GM19324 (cell line): ENCODE data around the gene ABCC4.

Source experiments
- ATAC-seq: cut with Tn5 transposase; IDR thresholded peaks from one replicate; pipeline ENCODE4 v1.9.1; 2021; ENCODE audit warnings: mild to moderate bottlenecking, moderate library complexity; ENCODE audit not compliant: unreplicated experiment, low FRiP score

Gene ABCC4

DNA sequence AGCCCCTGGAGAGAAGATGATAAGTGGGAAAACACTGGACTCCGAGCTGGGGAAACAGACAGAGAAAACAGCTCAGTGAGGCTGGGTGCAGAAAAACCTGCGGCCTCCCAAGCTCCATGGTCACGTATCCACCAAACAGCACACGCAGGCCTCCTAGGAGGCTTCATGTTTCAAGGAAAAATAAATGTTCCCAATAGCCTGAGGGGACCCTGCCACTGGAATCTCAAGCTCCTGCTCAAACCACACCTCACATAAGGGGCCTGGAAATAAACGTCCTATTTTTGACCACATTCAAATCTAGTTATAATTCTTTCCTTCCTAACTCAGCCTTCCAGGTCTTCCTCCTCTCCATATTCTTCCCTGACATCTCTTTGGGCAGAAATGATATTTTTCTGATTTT, 225.7 kb downstream of the ABCC4 start:
- ATAC-seq = no peak

DNA sequence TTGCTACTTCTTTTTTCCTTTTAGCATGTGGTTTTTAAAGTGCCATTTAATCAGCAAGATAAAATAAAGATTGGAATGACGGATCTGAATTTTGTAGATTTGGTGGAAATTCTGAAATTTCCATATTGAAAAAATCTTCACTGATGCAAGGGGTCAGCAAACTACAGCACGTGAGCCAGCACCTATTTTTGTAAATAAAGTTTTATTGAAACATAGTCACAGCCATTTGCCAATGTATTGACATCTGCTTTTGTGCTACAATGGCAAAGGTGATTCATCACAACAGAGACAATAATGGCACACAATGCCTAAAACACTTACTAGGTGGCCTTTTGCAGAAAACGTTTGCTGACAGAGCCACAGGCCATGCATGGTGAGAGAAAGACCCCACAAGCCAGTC, 226.4 kb downstream of the ABCC4 start:
- ATAC-seq = no peak

DNA sequence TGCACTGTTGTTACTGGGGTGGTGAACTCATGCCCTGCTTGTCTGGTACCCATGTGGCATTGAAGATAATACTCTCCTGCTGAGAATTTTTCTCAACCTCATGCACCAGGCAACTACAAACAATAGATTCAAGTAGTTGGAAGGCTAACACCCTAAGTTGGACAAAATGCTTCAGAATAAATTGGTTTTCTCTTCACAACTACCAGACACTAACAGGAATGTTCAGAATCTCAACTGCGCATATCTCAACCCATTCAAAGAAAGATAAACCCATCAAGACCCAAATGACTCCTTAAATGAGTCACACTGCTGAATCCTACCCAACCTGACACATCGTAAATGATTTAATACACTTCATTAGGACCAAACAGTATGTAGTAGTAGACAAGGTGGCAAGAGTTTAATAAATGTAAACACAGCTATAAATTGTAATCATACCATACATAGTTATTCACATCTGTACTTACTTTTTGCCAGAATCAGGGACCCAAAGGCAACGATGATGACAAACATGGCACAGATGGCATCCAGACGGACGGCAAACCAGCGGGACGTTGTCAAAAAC, 227.4 kb downstream of the ABCC4 start:
- ATAC-seq = no peak

DNA sequence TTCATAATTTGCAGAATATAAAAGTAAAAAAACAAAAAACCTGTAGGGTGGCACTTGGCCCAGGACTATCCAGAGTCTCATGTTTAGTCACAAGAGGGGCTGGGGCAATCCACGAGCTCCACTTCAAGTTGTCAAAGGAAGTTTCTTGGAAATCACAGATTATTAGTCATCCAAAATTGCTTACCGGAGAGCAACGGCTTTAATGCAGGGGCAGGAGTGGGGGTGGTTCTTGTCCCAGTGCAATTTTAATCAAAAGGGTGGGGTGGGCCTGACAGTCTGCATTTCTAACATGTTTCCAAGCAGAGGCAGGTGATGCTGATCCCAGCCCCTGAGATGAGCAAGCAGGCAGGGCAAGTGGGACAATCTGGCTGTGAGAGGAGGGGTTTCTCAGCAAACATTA, 233.9 kb downstream of the ABCC4 start:
- ATAC-seq = no peak

DNA sequence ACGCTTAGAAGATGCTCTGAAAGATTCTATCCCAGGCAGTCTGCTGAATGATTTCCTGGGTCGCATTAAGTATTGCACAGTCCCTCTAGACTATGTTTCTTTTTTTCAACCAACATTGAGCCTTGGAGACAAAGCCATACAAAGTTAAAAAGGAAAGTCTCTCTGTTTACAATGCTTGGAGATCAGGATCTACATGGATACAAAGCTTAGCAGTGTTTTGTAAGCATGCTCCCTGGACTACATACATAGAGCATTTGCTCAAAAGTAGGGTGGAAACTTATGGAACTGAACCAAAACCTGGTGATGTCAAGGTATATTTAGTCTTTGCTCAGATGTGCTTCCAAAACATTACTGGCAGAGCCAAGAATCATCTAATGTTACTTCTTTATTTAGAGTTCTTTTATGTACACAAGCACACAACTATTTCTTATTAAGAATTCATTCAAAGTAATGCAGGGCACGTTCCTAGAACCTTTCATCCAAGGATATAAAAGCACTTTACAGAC, 241.2 kb downstream of the ABCC4 start:
- ATAC-seq = no peak

DNA sequence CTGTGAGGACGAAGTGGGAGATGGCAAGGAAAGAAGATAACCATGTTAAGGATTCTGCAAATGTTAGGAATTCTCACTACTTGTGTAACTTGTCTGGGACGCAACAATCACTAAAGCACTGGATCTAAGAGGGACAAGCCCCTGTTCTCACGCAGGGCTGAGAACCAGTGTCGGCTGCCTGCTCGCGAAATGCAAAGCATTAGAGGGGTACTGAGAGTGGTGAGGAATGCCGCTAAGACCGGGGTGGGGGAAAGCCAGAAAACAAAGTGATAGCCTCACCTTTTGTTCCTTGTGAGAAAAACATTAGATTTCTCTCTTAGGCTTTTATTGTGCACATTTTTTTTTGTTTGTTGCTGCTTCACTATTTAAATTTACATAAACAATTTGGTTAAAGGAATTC, 241.9 kb downstream of the ABCC4 start:
- ATAC-seq = no peak

DNA sequence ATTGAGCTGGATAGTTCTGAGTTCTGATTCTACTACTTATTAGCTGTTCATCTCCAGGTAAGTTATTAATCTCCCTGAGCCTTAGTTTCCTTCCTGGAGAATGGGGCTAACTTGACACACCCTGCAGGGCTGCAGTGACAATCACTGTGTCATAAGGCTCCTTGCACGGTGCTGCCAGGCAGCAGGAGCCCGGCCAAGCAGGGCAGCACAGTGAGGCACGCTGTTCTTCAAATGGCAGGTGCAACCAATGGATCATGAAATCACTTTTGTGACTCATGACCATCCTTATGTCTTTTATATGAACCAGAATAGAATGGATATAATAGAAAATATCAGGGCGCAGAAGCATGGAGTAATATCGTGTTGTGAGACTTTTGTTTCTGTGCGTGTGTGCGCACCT, 242.6 kb downstream of the ABCC4 start:
- ATAC-seq = no peak

DNA sequence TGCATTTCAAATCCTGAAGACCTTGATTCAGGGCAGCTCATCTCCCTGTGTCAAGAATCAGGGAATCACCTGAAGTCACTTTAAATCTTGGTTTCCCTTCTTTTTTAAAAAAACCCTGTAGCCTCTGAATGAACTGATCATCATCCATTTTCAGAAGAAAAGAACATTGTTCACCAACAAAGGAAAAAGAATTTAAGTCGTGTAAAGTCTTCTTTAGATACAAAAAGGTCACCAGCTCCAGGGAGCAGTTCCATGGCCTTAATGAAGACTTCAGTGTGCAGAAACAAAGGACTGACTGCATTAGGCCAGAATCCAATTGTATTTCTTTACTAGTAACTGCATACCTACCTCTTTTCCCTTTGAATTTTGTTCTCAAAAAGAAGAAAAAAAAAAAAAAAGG, 245.0 kb downstream of the ABCC4 start:
- ATAC-seq = no peak

DNA sequence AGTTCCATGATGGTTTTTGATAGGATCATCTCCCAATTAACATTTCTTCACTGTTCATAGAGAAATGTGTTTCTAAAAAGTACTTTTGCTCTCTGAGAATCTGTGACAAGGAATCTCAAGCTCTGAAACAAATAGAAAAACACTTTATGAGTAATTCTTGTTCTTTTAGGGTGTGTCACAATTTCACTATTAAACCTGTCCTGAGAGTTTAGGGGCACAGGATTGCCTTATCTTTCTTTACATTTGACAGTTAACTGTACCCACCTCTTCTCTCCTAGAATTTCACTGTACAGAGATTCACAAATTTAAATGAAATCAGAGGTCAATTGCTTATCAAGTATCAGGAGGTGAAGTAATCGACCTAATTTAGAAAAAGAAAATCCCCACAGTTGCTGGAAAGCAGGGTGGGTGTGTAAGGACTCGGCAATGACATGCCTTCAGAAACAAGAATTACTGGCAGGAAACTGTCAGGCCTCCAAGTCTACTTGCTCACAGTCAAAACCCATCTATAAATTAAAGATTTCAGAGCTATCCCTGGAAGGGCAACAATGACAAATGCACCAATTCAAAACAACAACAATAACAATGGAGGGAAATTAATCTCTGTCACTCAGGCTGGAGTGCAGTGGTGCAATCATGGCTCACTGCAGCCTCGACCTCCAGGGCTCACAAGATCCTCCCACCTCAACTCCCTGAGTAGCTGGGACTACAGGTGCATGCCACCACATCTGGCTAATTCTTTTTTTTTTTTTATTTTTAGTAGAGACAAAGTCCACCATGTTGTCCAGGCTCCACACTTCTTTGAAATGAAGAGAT, 250.2 kb downstream of the ABCC4 start:
- no peak for ATAC-seq

DNA sequence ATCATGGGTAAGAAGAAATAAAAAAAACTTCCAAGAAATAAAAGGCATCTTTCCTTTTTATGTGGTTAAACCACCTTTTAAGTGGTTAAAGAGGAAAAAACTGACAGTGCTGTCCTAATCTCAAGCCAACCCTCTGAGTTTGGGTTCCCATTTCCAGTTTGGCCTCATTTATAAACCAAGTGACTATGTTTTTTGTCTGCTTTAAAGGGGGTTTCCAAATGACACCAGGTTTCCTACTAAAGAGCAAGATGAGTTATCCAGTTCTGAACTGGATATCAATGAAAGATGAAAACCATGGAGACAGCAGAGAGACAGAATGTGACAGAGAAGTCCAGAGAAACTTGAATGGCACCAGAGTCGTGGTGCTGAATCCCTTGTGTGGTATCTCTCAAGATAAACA, 251.5 kb downstream of the ABCC4 start:
- no peak for ATAC-seq

DNA sequence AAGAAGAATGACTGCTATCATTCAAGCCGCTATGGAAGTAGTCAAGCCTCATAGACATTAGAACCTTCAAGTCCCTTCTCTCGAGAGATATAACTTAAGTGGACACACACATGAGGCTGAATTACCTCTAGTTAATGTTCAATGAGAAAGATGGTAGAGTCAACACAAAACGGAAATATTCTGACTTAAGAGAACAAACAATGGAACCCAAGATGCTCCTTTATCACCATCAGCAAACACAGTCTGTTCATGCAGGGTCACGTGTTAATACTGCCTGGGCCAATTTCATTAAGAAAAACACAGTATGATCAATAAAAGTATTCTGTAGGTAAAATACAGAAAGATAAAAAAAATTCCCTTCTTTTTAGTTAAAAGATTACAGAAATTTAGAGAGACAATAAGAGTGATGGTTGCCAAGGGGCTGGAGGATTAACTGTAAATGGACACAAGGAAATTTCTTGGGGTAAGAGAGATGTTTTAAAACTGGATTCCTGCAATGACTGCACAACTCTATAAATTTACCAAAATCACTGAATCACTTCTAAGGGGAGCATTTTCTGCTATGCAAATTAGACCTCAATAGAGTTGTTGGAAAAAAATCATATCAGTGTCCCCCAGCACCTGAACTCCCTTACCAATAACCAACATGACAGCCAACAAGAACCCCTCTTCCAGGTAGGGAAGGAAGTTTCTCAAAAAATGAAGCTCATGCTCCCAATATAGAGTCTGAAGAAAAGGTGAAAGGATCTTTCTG, 256.6 kb downstream of the ABCC4 start:
- ATAC-seq = no peak

DNA sequence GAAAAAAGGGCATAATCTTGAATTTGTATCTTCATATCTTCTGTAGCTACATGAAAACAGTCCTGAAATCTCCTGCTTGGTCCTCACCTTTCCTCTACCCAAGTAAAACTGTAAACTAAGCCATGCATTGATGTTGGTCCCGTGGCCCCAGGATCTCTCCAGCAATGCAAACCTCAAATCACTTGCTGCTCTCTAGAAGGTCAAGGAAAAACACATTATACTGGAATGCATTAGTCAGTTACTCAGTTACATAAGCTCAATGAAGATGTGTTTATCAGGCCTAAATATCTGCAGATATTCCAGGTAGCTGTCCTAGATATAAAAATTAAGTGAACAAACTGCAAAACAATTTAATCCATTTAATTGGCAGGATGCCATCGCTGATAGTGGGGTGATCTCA, 261.8 kb downstream of the ABCC4 start:
- no peak for ATAC-seq

DNA sequence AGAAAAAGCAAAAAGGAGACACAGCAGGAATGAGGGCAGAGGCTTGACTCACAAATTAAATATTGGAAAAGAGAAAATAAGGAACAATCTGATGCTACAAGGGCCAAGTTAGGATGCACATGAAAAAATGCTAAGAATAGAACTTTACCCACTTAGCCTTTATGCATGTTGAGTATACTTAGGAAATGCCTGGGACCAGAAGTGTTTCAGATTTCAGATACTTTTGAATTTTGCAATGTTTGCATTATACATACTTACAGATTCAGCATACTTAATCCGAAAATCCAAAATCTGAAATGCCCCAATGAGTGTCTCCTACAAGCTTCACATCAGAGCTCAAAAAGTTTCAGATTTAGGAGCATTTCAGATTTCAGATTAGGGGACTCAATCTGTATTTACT, 262.3 kb downstream of the ABCC4 start:
- no peak for ATAC-seq

DNA sequence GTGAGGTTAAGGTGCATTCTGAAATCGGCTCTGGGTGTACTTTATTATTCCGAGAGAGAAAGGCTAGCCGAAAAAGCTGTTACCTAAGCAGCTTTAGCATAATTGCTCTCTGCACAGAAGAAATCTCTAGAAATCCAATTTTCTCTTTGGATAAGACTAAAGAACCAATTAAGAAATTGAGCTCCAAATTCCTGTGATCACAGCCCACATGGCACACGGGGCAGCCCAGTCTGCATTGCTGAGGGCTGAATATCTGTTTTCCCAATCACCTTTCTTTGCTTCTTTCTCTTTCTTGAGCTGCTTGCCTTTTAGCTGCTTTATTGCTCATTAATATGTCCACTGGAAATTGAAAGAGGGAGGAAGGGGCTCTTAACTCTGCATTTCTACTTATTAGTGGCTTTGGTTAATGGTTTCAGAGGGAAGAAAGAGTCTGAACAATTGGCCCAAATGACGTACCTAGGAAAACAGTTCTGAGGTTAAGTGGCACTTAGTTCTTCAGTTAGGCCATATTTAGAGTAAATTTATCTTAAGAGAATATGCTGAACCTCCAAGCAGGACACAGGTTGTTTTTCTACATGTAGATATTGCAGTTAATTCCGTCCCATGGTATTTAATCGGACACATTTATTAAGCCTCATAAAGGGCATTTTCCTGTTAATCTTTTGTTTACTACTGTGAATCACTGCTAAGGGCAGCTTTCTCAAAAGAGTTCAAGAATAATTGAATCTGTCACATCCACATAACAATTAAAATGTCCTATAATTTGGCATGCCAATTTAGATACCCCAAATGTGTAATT, 265.7 kb downstream of the ABCC4 start:
- ATAC-seq = no peak

DNA sequence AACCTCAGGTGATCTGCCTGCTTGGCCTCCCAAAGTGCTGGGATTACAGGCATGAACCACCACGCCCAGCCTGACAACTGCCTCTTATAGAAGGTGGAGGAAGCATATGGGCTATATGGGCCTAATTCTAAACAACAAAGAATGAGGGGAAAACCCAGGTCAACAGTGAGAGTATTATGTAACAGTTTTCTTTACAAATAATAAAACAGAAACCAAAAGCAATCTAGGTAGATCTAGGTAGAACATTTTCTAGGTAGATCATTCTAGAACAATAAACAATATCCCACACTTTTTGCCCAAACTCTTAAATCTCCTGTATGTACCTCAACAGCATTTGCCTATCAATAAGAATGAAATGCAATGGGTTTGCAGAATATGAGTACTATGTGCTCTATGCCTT, 267.4 kb downstream of the ABCC4 start:
- ATAC-seq = no peak

DNA sequence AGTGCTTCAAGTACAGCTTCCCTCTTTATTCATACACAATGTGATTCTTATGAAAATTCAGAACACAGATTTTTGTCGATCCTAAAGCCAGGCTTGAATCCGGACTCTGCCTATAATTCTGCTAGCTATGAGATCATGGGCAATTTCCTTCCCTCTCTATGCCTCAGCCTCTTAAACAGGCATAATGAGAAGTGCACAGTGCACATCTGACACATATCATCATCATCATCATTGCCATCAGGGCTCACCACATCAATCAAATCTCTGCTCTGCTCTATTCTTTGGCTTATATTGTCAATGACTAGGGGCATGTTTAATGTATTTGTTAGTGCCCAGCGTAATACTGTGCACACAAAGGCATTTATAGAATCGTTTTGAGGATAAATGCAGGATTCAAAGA, 269.1 kb downstream of the ABCC4 start:
- no peak for ATAC-seq

DNA sequence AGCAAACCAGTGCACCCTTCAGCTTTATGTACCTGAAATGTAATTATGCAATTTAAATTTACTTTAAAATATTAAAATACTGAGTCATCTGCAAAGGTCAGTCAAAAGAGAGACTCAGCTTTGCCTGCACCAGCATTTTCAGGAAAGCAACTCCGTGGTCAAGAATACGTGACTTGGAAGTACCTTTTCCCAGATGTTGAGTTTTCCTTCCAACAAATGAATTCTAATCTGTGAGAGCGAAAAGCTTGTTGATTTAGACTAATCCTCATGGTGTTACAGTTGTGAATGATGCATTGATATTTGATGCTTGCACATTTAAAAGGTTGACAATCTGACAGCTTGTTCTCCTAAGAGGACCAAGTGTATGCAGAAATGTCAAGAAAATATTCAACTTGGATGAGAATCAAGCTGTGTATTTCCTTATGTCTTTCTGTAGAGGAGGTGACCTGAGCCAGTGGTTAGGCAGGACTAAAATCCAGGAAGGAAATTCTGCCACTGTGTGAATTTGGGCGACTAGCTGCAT, 270.4 kb downstream of the ABCC4 start:
- no peak for ATAC-seq

DNA sequence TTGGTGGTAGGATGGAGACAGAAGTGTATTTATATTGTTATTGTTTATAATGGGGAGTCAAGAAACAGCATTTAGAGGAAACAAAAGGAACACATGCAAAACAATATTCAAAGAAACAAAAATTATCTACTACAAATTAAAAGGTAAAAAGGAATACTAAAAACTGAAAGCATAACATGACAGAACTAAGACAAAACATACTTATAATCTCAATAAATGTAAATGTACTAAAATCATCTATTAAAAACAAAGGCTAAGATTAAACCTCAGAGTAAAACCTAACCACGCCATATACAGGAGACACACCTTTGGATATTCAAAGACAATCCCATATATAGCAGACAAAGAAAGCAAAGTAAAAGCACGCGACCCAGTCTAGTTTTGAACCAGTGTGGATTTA, 273.6 kb downstream of the ABCC4 start:
- no peak for ATAC-seq

DNA sequence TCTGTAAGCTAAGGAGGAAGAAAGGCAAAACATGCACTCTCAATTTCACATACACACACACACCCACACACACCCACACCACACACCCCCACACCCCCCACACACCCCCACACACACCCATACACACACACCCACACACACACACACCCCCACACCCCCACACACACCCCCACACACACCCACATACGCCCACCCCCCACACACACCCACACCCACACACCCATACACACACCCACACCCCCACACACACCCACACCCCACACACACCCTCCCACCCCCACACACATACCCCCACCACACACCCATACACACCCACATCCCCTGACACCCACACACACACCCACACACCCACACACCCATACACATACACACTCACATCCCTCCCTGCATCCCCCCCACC, 276.1 kb downstream of the ABCC4 start:
- no peak for ATAC-seq

DNA sequence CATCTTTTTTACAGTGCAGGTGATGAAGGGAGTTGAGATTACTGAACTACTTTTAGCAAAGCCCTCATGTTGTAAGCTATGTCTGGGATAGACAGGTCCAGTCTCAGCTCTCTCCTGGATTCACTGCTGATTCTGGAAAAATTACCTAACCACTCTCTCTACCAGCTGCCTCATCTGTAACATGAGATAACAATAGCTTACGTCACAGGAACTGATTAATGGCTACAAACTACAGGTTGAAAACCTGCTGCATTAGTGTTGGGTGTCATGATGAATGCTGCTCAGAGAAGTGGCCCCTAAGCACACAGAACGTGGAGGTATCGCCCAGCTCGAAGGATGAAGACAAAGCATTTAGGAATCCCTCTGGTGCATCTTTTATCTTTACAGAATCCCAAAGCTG, 277.8 kb downstream of the ABCC4 start:
- no peak for ATAC-seq
